Sigmoid colon (tissue), 4 donors: ENCODE data around the gene CDK13.

Source experiments
- CTCF ChIP-seq, 4 experiments: fragments of 450-650 bp in 3 of 4; fragments of 200-600 bp in 1 of 4; IDR thresholded peaks; one replicate each; pipeline ENCODE4 v1.5.1; 2016 to 2019; ENCODE audit warnings: antibody characterized with exemption in 4 of 4, mild to moderate bottlenecking in 3 of 4, moderate library complexity in 2 of 4
- POLR2A ChIP-seq, 2 donors: fragments of 450-650 bp; IDR thresholded peaks; one replicate each; pipeline ENCODE4 v1.6.1; 2016; ENCODE audit warnings: antibody characterized with exemption in 2 of 2, mild to moderate bottlenecking in 2 of 2, moderate library complexity in 2 of 2
- POLR2AphosphoS5 ChIP-seq, 4 donors: sonication (generic); formaldehyde crosslinking; IDR thresholded peaks; one replicate each; pipeline ENCODE4 v1.6.1; 2017; ENCODE audit warnings: antibody characterized with exemption in 4 of 4

- TF ChIP-seq CTCF (IDR thresholded peaks at IDR 0.05) (no peak), POLR2A (IDR thresholded peaks at IDR 0.05) (no peak), POLR2AphosphoS5 (IDR thresholded peaks at IDR 0.05) (no peak)
These were observed 58.3 kb downstream of the CDK13 start for GRCh38 chr7:40008223-40008815.
